H9 (cell line): Measurements from ENCODE around the gene HEXA. TPM values are rescaled to one million over a fixed set of nuclear protein-coding genes. Genes with fewer than 3 reads are reported as not detected.

Source experiments
- DNase-seq: peaks from one replicate; pipeline ENCODE4 v3.0.0-alpha.2; 2017
- H2AFZ ChIP-seq: one replicate; pipeline ENCODE4 v1.6.1; 2013; ENCODE audit warnings: mild to moderate bottlenecking, low read length, control low read depth, moderate library complexity
- H2AK5ac ChIP-seq: 2 replicates; pipeline ENCODE4 v1.6.1; 2013; ENCODE audit warnings: low read length, control low read depth, mixed read lengths; ENCODE audit not compliant: insufficient read length
- H2BK120ac ChIP-seq: one replicate; pipeline ENCODE4 v1.6.1; 2013; ENCODE audit warnings: low read depth, mild to moderate bottlenecking, low read length, control low read depth, inconsistent platforms; ENCODE audit not compliant: poor library complexity, severe bottlenecking
- H2BK12ac ChIP-seq: 2 replicates; pipeline ENCODE4 v1.6.1; 2013; ENCODE audit warnings: low read length, control low read depth, mixed read lengths, low read depth; ENCODE audit not compliant: insufficient read length
- H2BK15ac ChIP-seq: 2 replicates; pipeline ENCODE4 v1.6.1; 2013; ENCODE audit warnings: low read depth, low read length, control low read depth
- H2BK20ac ChIP-seq: one replicate; pipeline ENCODE4 v1.6.1; 2013; ENCODE audit warnings: low read depth, mild to moderate bottlenecking, low read length, control low read depth, inconsistent platforms; ENCODE audit not compliant: poor library complexity, severe bottlenecking
- H2BK5ac ChIP-seq: 2 replicates; pipeline ENCODE4 v1.6.1; 2013; ENCODE audit warnings: low read length, control low read depth, mixed read lengths; ENCODE audit not compliant: insufficient read length
- H3K14ac ChIP-seq: 2 replicates; pipeline ENCODE4 v1.6.1; 2013; ENCODE audit warnings: low read length, control low read depth; ENCODE audit not compliant: insufficient read depth
- H3K18ac ChIP-seq: 2 replicates; pipeline ENCODE4 v1.6.1; 2013; ENCODE audit warnings: low read depth, mild to moderate bottlenecking, mixed read lengths, low read length, control low read depth; ENCODE audit not compliant: insufficient read length
- H3K23ac ChIP-seq: 2 replicates; pipeline ENCODE4 v1.6.1; 2013; ENCODE audit warnings: low read length, control low read depth, mixed read lengths, low read depth; ENCODE audit not compliant: insufficient read length
- H3K23me2 ChIP-seq: 2 replicates; pipeline ENCODE4 v1.6.1; 2013; ENCODE audit warnings: low read depth, mild to moderate bottlenecking, mixed read lengths, low read length, control low read depth; ENCODE audit not compliant: insufficient read length, poor library complexity, severe bottlenecking
- H3K27ac ChIP-seq: 2 replicates; pipeline ENCODE4 v1.5.1; 2013; ENCODE audit warnings: low read length, control low read depth, mixed read lengths, low read depth; ENCODE audit not compliant: insufficient read length
- H3K27me3 ChIP-seq: 2 replicates; pipeline ENCODE4 v1.6.1; 2013; ENCODE audit warnings: low read length, control low read depth, inconsistent platforms; ENCODE audit not compliant: insufficient read depth
- H3K4ac ChIP-seq: 2 replicates; pipeline ENCODE4 v1.6.1; 2013; ENCODE audit warnings: low read depth, mild to moderate bottlenecking, control low read depth, inconsistent platforms, low read length, moderate library complexity
- H3K4me1 ChIP-seq: 2 replicates; pipeline ENCODE4 v1.6.1; 2013; ENCODE audit warnings: low read length, control low read depth, inconsistent platforms; ENCODE audit not compliant: insufficient read depth
- H3K4me2 ChIP-seq: 2 replicates; pipeline ENCODE4 v1.6.1; 2013; ENCODE audit warnings: low read length, control low read depth, mixed read lengths; ENCODE audit not compliant: insufficient read length, insufficient read depth
- H3K56ac ChIP-seq: 2 replicates; pipeline ENCODE4 v1.6.1; 2013; ENCODE audit warnings: low read depth, mild to moderate bottlenecking, mixed read lengths, low read length, control low read depth; ENCODE audit not compliant: insufficient read length
- H3K79me1 ChIP-seq: 2 replicates; pipeline ENCODE4 v1.6.1; 2013; ENCODE audit warnings: low read depth, mild to moderate bottlenecking, moderate library complexity, low read length, control low read depth, inconsistent platforms; ENCODE audit not compliant: insufficient read depth, poor library complexity, severe bottlenecking
- H3K79me2 ChIP-seq: 2 replicates; pipeline ENCODE4 v1.6.1; 2013; ENCODE audit warnings: low read length, control low read depth, inconsistent platforms; ENCODE audit not compliant: insufficient read depth
- H3K9ac ChIP-seq: 2 replicates; pipeline ENCODE4 v1.6.1; 2013; ENCODE audit warnings: low read length, control low read depth, mixed read lengths; ENCODE audit not compliant: insufficient read length; ENCODE audit errors: extremely low read depth
- H3K9me3 ChIP-seq: one replicate; pipeline ENCODE4 v1.6.1; 2013; ENCODE audit warnings: low read depth, low read length, inconsistent platforms; ENCODE audit not compliant: control insufficient read depth
- H3T11ph ChIP-seq: one replicate; pipeline ENCODE4 v1.6.1; 2013; ENCODE audit warnings: mild to moderate bottlenecking, low read length, control low read depth, inconsistent platforms
- H4K20me1 ChIP-seq: one replicate; pipeline ENCODE4 v1.6.1; 2013; ENCODE audit not compliant: control insufficient read depth, insufficient read length, insufficient read depth
- H4K5ac ChIP-seq: 2 replicates; pipeline ENCODE4 v1.6.1; 2013; ENCODE audit warnings: low read depth, mild to moderate bottlenecking, mixed read lengths, low read length, control low read depth; ENCODE audit not compliant: insufficient read length
- H4K8ac ChIP-seq: replicated peaks from 2 replicates; pipeline ENCODE4 v1.6.1; 2013; ENCODE audit warnings: low read length, control low read depth, mixed read lengths, low read depth; ENCODE audit not compliant: insufficient read length
- H4K91ac ChIP-seq: 2 replicates; pipeline ENCODE4 v1.6.1; 2013; ENCODE audit warnings: low read depth, mild to moderate bottlenecking, moderate library complexity, mixed read lengths, low read length, control low read depth; ENCODE audit not compliant: insufficient read length
- H3K27ac Mint-ChIP-seq, 3 experiments: 2 replicates in 2 of 3; 3 replicates in 1 of 3; pipeline ENCODE4 v1.8.0; 2020 to 2021; ENCODE audit warnings: mixed read lengths in 3 of 3, mild to moderate bottlenecking in 1 of 3, moderate library complexity in 1 of 3
- H3K27me3 Mint-ChIP-seq: 2 replicates; pipeline ENCODE4 v1.8.0; 2021; ENCODE audit warnings: low read depth, mild to moderate bottlenecking, moderate library complexity, mixed read lengths
- H3K36me3 Mint-ChIP-seq, 3 experiments: 2 replicates in 2 of 3; 3 replicates in 1 of 3; pipeline ENCODE4 v1.8.0; 2020 to 2021; ENCODE audit warnings: low read depth in 3 of 3, mixed read lengths in 3 of 3; ENCODE audit not compliant: insufficient read depth in 1 of 3
- H3K4me1 Mint-ChIP-seq, 2 experiments: 2 replicates each; pipeline ENCODE4 v1.8.0; 2020; ENCODE audit warnings: mixed read lengths in 2 of 2
- H3K4me3 Mint-ChIP-seq, 2 experiments: 2 replicates in 1 of 2; 3 replicates in 1 of 2; pipeline ENCODE4 v1.8.0; 2020 to 2021; ENCODE audit warnings: mild to moderate bottlenecking in 2 of 2, mixed read lengths in 2 of 2, moderate library complexity in 1 of 2
- H3K9me3 Mint-ChIP-seq, 2 experiments: 2 replicates in 1 of 2; 3 replicates in 1 of 2; pipeline ENCODE4 v1.8.0; 2020; ENCODE audit warnings: mild to moderate bottlenecking in 2 of 2, mixed read lengths in 2 of 2, moderate library complexity in 1 of 2
- CTCF ChIP-seq: fragments of 200-600 bp; sonication (generic); conservative IDR thresholded peaks from 3 replicates; pipeline ENCODE4 v1.8.0; 2021; ENCODE audit warnings: antibody characterized with exemption, mild to moderate bottlenecking
- WGBS: extraction: QIAGEN DNeasy Blood & Tissue Kit; methylation state at CpG from one replicate; pipeline ENCODE4 v1.1.7; 2013; ENCODE audit warnings: missing lambda C conversion rate, low lambda C conversion rate, mixed read lengths; ENCODE audit not compliant: insufficient read length; ENCODE audit errors: extremely low coverage; 5-methylcytosine and 5-hydroxymethylcytosine counted together
- total RNA-seq: library from RNA; stranded (reverse); gene quantifications from 2 replicates; pipeline ENCODE4 v1.2.1, GENCODE V29; 2021

The HEXA gene
- total RNA-seq, 1 experiment from 2014 or later: 54.7 TPM

- Mint-ChIP-seq H3K27ac (no peak overlapping the region), H3K4me1 (no peaks in the 10 kb centered on the region), H3K9me3 (no peaks in the 10 kb centered on the region; a peak in 2 of 5 replicates), H3K4me3 (no peak overlapping the region), H3K27me3 (peaks cover 55% of the 10 kb centered on the region), H3K36me3 (no peaks in the 10 kb centered on the region)
- H3K79me1 ChIP-seq: no peaks in the 10 kb centered on the region
- no peak overlapping the region for H2BK20ac ChIP-seq
- H4K5ac ChIP-seq: no peak overlapping the region
- H3K14ac ChIP-seq: no peak overlapping the region
- H3K27ac ChIP-seq: no peak overlapping the region
- H3K27me3 ChIP-seq: peaks cover 1% of the 10 kb centered on the region; the same call in 1 of the 2 replicates
- no peak for TF ChIP-seq CTCF
- H3K23me2 ChIP-seq: no peaks in the 10 kb centered on the region
- no peaks in the 10 kb centered on the region for H4K20me1 ChIP-seq
- H3K9me3 ChIP-seq: no peaks in the 10 kb centered on the region
- H3K9ac ChIP-seq: no peak overlapping the region
- H3K56ac ChIP-seq: no peak overlapping the region
- H2AK5ac ChIP-seq: no peak overlapping the region
- no CpG with 5 or more reads among the region's 1 CpG for WGBS
- H4K8ac ChIP-seq: no peak overlapping the region
- H2BK12ac ChIP-seq: no peak overlapping the region
- no peak for DNase-seq
- no peak overlapping the region for H3K23ac ChIP-seq
- H3K18ac ChIP-seq: no peak overlapping the region
- no peak overlapping the region for H2BK120ac ChIP-seq
- no peaks in the 10 kb centered on the region for H3K79me2 ChIP-seq
- no peaks in the 10 kb centered on the region for H3K4me1 ChIP-seq
- H3K4me2 ChIP-seq: no peak overlapping the region
- H3K4ac ChIP-seq: no peak overlapping the region
- no peak overlapping the region for H3T11ph ChIP-seq
- H2BK15ac ChIP-seq: no peak overlapping the region
- H4K91ac ChIP-seq: no peak overlapping the region
- H2BK5ac ChIP-seq: no peak overlapping the region
- no peak overlapping the region for H2AFZ ChIP-seq
Measured at GRCh38 chr15:72411544-72411943, 35.7 kb upstream of the HEXA start.
